Measurements from ENCODE around the gene BCL11B. TPM values are rescaled to one million over a fixed set of nuclear protein-coding genes. Genes with fewer than 3 reads are reported as not detected.

Gene BCL11B
- total RNA-seq, 1 donor from 2014 or later = 0.18 TPM

DNA sequence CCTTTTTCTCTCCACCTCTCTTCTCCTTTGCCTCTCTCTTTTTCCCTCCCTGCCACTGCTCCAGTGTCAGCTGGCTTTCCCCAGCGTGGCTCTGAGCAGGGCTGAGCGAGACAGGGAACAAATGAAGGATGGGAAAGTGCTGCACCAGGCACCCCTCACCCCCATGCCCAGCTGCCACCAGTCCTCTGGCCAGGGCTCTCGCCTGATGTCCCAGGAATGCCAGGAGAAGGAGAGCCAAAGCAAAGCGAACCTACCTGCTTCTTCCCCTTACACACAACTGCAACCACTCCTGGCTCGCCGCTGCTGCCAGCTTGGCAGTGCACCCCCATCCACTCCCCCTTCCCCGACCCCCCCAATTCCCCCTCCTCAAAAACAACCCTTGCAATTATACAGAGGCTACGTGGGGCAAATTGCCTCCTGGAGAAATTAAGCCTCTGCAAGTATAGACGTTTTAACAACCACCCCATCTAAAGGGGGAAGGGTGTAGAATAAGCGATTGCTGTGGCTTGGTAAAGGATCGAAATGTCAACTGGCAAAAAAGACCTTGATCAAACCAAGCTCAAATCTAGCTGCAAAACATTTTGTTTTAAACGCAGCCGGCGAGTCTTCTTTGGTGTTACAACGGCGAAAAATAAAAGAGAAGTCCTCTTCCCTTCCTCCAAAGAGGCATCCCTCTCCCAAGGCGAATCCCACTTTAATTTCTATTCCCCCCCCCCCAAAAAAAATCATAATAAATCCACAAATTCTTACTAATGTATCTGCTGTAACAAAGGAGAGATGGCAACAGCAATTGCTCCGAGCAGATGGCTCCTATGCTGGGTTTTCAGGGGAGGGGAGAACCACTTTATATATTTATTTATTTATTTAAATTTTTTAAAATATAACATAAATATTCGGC lies 2.9 kb downstream of the BCL11B start:
- no peak for DNase-seq (ENCODE audit: extremely low read depth, low read depth, low spot score)

DNA sequence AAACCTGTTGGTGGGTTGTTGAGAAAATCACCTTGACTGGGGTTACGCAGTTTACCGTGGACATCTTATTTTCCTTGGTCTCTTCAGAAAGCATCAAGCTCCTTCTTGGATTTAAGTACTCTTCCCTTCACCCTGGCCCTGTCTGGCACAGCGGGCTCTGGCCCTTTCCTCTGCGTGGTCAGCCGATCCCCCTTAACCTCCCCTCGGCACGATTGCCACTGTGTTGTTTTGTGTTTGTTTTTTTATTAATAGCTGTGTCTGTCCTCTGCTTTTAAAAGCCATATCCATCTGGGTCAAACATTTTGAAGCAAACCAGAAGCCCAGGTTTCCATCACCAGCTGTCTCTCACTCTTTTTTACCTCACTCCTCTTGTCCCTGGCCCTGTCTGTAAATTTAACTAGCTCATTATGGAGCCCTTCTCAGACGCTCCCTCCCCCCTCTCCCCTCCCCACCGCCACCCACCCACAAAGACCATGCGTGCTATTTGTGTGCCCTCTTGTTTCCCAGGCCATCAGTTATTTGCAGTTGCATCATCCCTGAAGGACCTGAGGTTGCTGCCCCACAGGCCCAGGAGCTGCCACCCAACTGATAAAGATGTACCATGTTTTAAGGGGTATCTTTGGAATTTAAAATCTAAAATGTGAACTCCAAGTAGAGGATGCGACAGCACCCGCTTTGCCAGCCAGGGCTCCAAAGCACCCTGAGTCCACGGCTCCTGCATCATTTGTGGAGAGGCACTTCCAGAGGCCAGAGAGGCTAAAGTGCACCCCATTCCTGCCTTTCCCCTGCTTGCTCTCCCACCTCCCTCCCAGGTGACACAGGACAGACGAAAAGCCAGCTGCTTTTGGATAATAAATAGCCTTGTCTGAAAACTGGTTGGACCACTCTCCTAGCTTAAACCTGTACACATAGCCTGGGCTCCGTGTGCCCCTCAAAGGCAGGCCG lies 3.9 kb downstream of the BCL11B start:
- DNase-seq (ENCODE audit: extremely low read depth, low read depth, low spot score) = no peak

- no peak for DNase-seq (ENCODE audit: extremely low read depth, low read depth, low spot score)
These were observed 4.6 kb downstream of the BCL11B start for GRCh38 chr14:99267381-99267780.

GRCh38 chr14:99266181-99267178 lies 5.5 kb downstream of the BCL11B start:
- no peak for DNase-seq (ENCODE audit: extremely low read depth, low read depth, low spot score)

GRCh38 chr14:99265571-99265970 lies 6.4 kb downstream of the BCL11B start:
- DNase-seq (ENCODE audit: extremely low read depth, low read depth, low spot score) = no peak

- no peak for DNase-seq (ENCODE audit: extremely low read depth, low read depth, low spot score)
These were observed 7.1 kb downstream of the BCL11B start for GRCh38 chr14:99264691-99265450.

- DNase-seq (ENCODE audit: extremely low read depth, low read depth, low spot score) = no peak
These were observed 8.2 kb downstream of the BCL11B start for GRCh38 chr14:99263564-99264330.

- DNase-seq (ENCODE audit: extremely low read depth, low read depth, low spot score) = no peak
These were observed 9.0 kb downstream of the BCL11B start for GRCh38 chr14:99262977-99263448.

GRCh38 chr14:99261912-99262787 lies 9.8 kb downstream of the BCL11B start:
- DNase-seq (ENCODE audit: extremely low read depth, low read depth, low spot score) = no peak

GRCh38 chr14:99260587-99261551 lies 11.1 kb downstream of the BCL11B start:
- no peak for DNase-seq (ENCODE audit: extremely low read depth, low read depth, low spot score)

GRCh38 chr14:99260116-99260515 lies 11.9 kb downstream of the BCL11B start:
- DNase-seq (ENCODE audit: extremely low read depth, low read depth, low spot score) = no peak

GRCh38 chr14:99258876-99259726 lies 12.9 kb downstream of the BCL11B start:
- no peak for DNase-seq (ENCODE audit: extremely low read depth, low read depth, low spot score)

- DNase-seq (ENCODE audit: extremely low read depth, low read depth, low spot score) = no peak
These were observed 13.6 kb downstream of the BCL11B start for GRCh38 chr14:99258341-99258861.

DNA sequence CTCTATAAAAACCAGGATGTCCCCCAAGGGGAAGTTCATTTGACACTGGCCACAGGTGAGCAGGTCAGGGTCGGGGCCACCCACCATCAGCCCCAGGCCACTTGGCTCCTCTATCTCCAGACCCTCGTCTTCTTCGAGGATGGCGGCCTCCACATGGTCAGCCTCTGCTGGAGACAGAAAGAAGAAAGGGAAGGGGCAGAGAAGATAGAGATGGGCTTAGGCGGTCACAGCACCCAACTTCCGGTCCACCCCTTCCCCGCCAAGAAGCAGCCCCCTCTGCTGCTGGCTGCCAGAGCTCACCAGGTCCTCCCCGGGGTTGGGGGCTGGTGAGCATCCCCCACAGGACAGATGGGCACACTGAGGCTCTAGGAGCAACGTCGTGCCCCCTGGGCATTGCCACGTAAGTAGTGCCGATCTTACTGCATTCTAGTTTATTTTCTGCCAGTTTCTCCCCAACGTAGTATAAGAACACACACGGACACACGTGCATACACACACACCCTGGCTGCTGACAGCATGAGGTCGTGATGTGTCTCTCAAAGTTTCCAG lies 14.2 kb downstream of the BCL11B start:
- DNase-seq (ENCODE audit: extremely low read depth, low read depth, low spot score) = no peak

GRCh38 chr14:99257122-99257672 lies 14.8 kb downstream of the BCL11B start:
- no peak for DNase-seq (ENCODE audit: extremely low read depth, low read depth, low spot score)
